HepG2 (cell line): ENCODE results near the gene TAMALIN. TPM values are rescaled to one million over a fixed set of nuclear protein-coding genes. Genes with fewer than 3 reads are reported as not detected.
A peak's percentile ranks its signal among the peaks of the same experiment; 100 is the strongest.

Experiments used
- CBX2 ChIP-seq, 2 experiments: fragments of 200-600 bp in 1 of 2; sonication (generic); formaldehyde crosslinking in 1 of 2; IDR thresholded peaks; 2 replicates each; pipeline versions ENCODE4 v1.7.0 to v1.8.1; 2018 to 2022; ENCODE audit warnings: low read depth in 2 of 2, low read length in 1 of 2, mild to moderate bottlenecking in 1 of 2, missing genetic modification reagents in 1 of 2
- CEBPB ChIP-seq: IDR thresholded peaks from 2 replicates; pipeline ENCODE4 v1.6.1; 2011; ENCODE audit warnings: low read depth, low read length, improper control_type of control experiment, borderline replicate concordance
- CHCHD3 ChIP-seq: sonication (generic); formaldehyde crosslinking; IDR thresholded peaks from 2 replicates; pipeline ENCODE4 v1.8.0; 2022; ENCODE audit warnings: mild to moderate bottlenecking, missing genetic modification reagents, moderate library complexity
- CHD2 ChIP-seq: IDR thresholded peaks from 2 replicates; pipeline ENCODE4 v1.6.1; 2011; ENCODE audit warnings: low read depth, low read length, improper control_type of control experiment
- MATR3 ChIP-seq: sonication (generic); formaldehyde crosslinking; IDR thresholded peaks from 2 replicates; pipeline ENCODE4 v1.4.0; 2020; ENCODE audit warnings: missing genetic modification reagents
- ZBTB7B ChIP-seq: sonication (generic); formaldehyde crosslinking; IDR thresholded peaks from 2 replicates; pipeline ENCODE4 v1.4.0; 2020; ENCODE audit warnings: missing genetic modification reagents
- ZNF496 ChIP-seq: sonication (generic); formaldehyde crosslinking; IDR thresholded peaks from 2 replicates; pipeline ENCODE4 v1.8.1; 2023; ENCODE audit warnings: mild to moderate bottlenecking, moderate library complexity, missing genetic modification reagents; ENCODE audit not compliant: insufficient replicate concordance
- ZNF510 ChIP-seq: sonication (generic); formaldehyde crosslinking; IDR thresholded peaks from 2 replicates; pipeline ENCODE4 v1.4.0; 2020; ENCODE audit warnings: low read depth, mild to moderate bottlenecking, missing genetic modification reagents
- ZNF678 ChIP-seq: sonication (generic); formaldehyde crosslinking; IDR thresholded peaks from 2 replicates; pipeline ENCODE4 v1.4.0; 2020; ENCODE audit warnings: mild to moderate bottlenecking, missing genetic modification reagents
- ZNF761 ChIP-seq: sonication (generic); formaldehyde crosslinking; conservative IDR thresholded peaks from 2 replicates; pipeline ENCODE4 v1.4.0; 2020; ENCODE audit warnings: mild to moderate bottlenecking, missing genetic modification reagents
- polyA plus RNA-seq, 8 experiments: library from polyadenylated mRNA; depleted of rRNA in 3 of 8; stranded (reverse) in 7 of 8; unstranded in 1 of 8; fragments of >200 nt; fragmentation: Illumina TruSeq in 4 of 8; extraction: Trizol in 4 of 8; gene quantifications; 2 replicates each; pipeline versions ENCODE4 v1.2.1 to v1.2.3, GENCODE V29; 2011 to 2016; ENCODE audit warnings: low read depth in 4 of 8, missing spikeins in 1 of 8, mixed read lengths in 1 of 8; ENCODE audit not compliant: insufficient read depth in 1 of 8
- total RNA-seq, 5 experiments: library from RNA; depleted of rRNA; stranded (reverse); fragments of >200 nt; fragmentation: Illumina TruSeq; extraction: Trizol; gene quantifications; 2 replicates each; pipeline ENCODE4 v1.2.3, GENCODE V29; 2016; ENCODE audit warnings: low read depth in 1 of 5
- TF ChIP-seq, protein P1 (sequence below): sonication (generic); formaldehyde crosslinking; IDR thresholded peaks from 2 replicates; pipeline ENCODE4 v1.4.0; 2020; ENCODE audit warnings: missing genetic modification reagents
- TF ChIP-seq, protein P2 (sequence below): IDR thresholded peaks from 2 replicates; pipeline ENCODE4 v1.4.0; 2020; ENCODE audit warnings: mild to moderate bottlenecking, missing genetic modification reagents
- TF ChIP-seq, protein P3 (sequence below): IDR thresholded peaks from 2 replicates; pipeline ENCODE4 v1.6.1; 2016; ENCODE audit warnings: control low read depth
- TF ChIP-seq, protein P4 (sequence below): IDR thresholded peaks from 2 replicates; pipeline ENCODE4 v1.6.1; 2016; ENCODE audit warnings: low read depth, missing genetic modification reagents, missing compliant biosample characterization
- TF ChIP-seq, protein P5 (sequence below): IDR thresholded peaks from 2 replicates; pipeline ENCODE4 v1.6.1; 2016; ENCODE audit warnings: missing biosample characterization, missing genetic modification reagents, low read depth

The TAMALIN gene
- total and polyA plus RNA-seq, 2 of the 13 experiments (the other 11 are each of a cell fraction or from before 2014, with no cell fraction given), result 2.9 to 10.9 TPM

DNA sequence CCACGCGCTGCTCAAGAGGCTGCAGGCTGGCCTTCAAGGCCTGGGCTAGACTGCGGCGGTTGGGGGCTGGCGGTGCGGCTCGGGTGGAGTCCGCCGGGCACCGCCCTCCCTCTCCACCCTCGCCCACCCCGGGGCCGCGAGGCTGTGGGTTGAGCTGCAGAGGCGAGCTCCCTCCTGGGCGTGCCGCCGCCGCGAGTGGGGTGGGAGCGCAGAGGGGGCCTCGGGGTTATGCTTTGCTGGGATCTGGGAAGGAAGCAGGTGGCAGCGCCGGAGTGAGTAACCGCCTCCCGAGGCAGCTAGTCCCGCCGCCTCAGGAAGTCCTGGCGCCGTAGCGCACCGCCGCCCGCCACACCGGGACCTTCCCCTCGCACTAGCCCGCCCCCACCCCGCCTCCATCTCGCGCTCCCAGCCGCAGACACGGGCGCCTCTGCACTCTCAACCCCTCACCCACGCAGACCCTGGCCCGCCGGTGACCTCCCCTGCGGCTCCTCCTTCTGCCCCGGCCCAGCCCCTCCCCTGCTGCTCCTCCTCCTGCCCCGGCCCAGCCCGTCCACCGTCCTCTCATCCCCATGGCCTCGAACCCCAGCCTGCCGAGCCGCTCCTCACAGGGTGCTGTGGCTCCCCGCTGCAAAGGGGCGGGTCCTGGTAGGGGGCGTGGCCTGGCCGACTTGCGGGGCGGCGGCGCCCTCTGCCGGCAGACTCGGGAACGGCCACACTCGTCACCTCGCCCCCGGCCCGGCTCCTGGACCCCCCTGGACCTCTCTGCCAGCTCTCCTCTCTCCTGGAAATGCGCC lies 16.6 kb downstream of the TAMALIN start (continued):
- TF ChIP-seq ZNF761 (CRISPR knock-in tag), result no peak
- TF ChIP-seq MATR3 (CRISPR knock-in tag), result no peak
- no peak for TF ChIP-seq CBX2 (IDR thresholded peaks at IDR 0.05; ENCODE audit: low read depth, low read length)
- TF ChIP-seq CBX2 (CRISPR knock-in tag; IDR thresholded peaks at IDR 0.05; ENCODE audit: low read depth), result no peak
- TF ChIP-seq, protein P1, sequence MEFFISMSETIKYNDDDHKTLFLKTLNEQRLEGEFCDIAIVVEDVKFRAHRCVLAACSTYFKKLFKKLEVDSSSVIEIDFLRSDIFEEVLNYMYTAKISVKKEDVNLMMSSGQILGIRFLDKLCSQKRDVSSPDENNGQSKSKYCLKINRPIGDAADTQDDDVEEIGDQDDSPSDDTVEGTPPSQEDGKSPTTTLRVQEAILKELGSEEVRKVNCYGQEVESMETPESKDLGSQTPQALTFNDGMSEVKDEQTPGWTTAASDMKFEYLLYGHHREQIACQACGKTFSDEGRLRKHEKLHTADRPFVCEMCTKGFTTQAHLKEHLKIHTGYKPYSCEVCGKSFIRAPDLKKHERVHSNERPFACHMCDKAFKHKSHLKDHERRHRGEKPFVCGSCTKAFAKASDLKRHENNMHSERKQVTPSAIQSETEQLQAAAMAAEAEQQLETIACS (CRISPR knock-in tag), result no peak
- TF ChIP-seq, protein P2, sequence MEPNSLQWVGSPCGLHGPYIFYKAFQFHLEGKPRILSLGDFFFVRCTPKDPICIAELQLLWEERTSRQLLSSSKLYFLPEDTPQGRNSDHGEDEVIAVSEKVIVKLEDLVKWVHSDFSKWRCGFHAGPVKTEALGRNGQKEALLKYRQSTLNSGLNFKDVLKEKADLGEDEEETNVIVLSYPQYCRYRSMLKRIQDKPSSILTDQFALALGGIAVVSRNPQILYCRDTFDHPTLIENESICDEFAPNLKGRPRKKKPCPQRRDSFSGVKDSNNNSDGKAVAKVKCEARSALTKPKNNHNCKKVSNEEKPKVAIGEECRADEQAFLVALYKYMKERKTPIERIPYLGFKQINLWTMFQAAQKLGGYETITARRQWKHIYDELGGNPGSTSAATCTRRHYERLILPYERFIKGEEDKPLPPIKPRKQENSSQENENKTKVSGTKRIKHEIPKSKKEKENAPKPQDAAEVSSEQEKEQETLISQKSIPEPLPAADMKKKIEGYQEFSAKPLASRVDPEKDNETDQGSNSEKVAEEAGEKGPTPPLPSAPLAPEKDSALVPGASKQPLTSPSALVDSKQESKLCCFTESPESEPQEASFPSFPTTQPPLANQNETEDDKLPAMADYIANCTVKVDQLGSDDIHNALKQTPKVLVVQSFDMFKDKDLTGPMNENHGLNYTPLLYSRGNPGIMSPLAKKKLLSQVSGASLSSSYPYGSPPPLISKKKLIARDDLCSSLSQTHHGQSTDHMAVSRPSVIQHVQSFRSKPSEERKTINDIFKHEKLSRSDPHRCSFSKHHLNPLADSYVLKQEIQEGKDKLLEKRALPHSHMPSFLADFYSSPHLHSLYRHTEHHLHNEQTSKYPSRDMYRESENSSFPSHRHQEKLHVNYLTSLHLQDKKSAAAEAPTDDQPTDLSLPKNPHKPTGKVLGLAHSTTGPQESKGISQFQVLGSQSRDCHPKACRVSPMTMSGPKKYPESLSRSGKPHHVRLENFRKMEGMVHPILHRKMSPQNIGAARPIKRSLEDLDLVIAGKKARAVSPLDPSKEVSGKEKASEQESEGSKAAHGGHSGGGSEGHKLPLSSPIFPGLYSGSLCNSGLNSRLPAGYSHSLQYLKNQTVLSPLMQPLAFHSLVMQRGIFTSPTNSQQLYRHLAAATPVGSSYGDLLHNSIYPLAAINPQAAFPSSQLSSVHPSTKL (CRISPR knock-in tag), result no peak; the same call in 1 of the 2 replicates
- TF ChIP-seq, protein P3, sequence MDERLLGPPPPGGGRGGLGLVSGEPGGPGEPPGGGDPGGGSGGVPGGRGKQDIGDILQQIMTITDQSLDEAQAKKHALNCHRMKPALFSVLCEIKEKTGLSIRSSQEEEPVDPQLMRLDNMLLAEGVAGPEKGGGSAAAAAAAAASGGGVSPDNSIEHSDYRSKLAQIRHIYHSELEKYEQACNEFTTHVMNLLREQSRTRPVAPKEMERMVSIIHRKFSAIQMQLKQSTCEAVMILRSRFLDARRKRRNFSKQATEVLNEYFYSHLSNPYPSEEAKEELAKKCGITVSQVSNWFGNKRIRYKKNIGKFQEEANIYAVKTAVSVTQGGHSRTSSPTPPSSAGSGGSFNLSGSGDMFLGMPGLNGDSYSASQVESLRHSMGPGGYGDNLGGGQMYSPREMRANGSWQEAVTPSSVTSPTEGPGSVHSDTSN (CRISPR knock-in tag), result no peak
- TF ChIP-seq ZNF496 (CRISPR knock-in tag), result no peak
- TF ChIP-seq, protein P4, sequence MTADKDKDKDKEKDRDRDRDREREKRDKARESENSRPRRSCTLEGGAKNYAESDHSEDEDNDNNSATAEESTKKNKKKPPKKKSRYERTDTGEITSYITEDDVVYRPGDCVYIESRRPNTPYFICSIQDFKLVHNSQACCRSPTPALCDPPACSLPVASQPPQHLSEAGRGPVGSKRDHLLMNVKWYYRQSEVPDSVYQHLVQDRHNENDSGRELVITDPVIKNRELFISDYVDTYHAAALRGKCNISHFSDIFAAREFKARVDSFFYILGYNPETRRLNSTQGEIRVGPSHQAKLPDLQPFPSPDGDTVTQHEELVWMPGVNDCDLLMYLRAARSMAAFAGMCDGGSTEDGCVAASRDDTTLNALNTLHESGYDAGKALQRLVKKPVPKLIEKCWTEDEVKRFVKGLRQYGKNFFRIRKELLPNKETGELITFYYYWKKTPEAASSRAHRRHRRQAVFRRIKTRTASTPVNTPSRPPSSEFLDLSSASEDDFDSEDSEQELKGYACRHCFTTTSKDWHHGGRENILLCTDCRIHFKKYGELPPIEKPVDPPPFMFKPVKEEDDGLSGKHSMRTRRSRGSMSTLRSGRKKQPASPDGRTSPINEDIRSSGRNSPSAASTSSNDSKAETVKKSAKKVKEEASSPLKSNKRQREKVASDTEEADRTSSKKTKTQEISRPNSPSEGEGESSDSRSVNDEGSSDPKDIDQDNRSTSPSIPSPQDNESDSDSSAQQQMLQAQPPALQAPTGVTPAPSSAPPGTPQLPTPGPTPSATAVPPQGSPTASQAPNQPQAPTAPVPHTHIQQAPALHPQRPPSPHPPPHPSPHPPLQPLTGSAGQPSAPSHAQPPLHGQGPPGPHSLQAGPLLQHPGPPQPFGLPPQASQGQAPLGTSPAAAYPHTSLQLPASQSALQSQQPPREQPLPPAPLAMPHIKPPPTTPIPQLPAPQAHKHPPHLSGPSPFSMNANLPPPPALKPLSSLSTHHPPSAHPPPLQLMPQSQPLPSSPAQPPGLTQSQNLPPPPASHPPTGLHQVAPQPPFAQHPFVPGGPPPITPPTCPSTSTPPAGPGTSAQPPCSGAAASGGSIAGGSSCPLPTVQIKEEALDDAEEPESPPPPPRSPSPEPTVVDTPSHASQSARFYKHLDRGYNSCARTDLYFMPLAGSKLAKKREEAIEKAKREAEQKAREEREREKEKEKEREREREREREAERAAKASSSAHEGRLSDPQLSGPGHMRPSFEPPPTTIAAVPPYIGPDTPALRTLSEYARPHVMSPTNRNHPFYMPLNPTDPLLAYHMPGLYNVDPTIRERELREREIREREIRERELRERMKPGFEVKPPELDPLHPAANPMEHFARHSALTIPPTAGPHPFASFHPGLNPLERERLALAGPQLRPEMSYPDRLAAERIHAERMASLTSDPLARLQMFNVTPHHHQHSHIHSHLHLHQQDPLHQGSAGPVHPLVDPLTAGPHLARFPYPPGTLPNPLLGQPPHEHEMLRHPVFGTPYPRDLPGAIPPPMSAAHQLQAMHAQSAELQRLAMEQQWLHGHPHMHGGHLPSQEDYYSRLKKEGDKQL (CRISPR knock-in tag), result no peak
- TF ChIP-seq ZNF678, result no peak
- TF ChIP-seq ZBTB7B (CRISPR knock-in tag), result peak; percentile 84
- no peak for TF ChIP-seq CHCHD3
- no peak for TF ChIP-seq CHD2
- TF ChIP-seq ZNF510, result no peak
- TF ChIP-seq, protein P5, sequence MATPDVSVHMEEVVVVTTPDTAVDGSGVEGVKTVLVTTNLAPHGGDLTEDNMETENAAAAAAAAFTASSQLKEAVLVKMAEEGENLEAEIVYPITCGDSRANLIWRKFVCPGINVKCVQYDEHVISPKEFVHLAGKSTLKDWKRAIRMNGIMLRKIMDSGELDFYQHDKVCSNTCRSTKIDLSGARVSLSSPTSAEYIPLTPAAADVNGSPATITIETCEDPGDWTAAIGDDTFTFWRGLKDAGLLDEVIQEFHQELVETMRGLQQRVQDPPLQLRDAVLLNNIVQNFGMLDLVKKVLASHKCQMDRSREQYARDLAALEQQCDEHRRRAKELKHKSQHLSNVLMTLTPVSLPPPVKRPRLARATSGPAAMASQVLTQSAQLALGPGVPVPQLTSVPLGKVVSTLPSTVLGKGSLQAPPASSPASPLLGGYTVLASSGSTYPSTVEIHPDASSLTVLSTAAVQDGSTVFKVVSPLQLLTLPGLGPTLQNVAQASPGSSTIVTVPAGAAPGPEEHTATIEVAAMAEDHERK (CRISPR knock-in tag), result no peak
- TF ChIP-seq CEBPB, result no peak
